GM23338 (cell line): ENCODE measurements around the gene METTL5.
"Not testable (repeated sequence)": the region's sequence is repeated elsewhere in the genome, so short reads cannot be mapped to it uniquely, and the experiment has no call there.

Experiments used
- CREB1 ChIP-seq: fragments of 250-450 bp; sonication (Bioruptor Pico); IDR thresholded peaks from 2 replicates; pipeline ENCODE4 v1.5.0; 2020; ENCODE audit warnings: low read depth, mild to moderate bottlenecking, moderate library complexity
- EZH2 ChIP-seq: fragments of 200-600 bp; sonication (generic); IDR thresholded peaks from one replicate; pipeline ENCODE4 v1.8.0; 2017; ENCODE audit warnings: antibody characterized with exemption, mild to moderate bottlenecking, low read depth; ENCODE audit not compliant: unreplicated experiment
- EZH2phosphoT487 ChIP-seq: fragments of 200-600 bp; sonication (generic); IDR thresholded peaks from one replicate; pipeline ENCODE4 v1.8.1; 2018; ENCODE audit warnings: antibody characterized with exemption; ENCODE audit not compliant: unreplicated experiment
- NANOG ChIP-seq: IDR thresholded peaks from 2 replicates; pipeline ENCODE4 v1.6.1; 2016; ENCODE audit warnings: antibody characterized with exemption, borderline replicate concordance
- POLR2AphosphoS5 ChIP-seq: IDR thresholded peaks from 2 replicates; pipeline ENCODE4 v1.6.1; 2016; ENCODE audit warnings: antibody characterized with exemption, low read depth
- STAT1 ChIP-seq: IDR thresholded peaks from one replicate; pipeline ENCODE4 v1.6.1; 2016; ENCODE audit warnings: antibody characterized with exemption; ENCODE audit not compliant: unreplicated experiment
- ZNF331 ChIP-seq: fragments of 250-450 bp; sonication (Bioruptor Pico); IDR thresholded peaks from 2 replicates; pipeline ENCODE4 v1.5.0; 2020; ENCODE audit warnings: low read depth, mild to moderate bottlenecking, moderate library complexity
- ZNF462 ChIP-seq: fragments of 250-450 bp; sonication (Bioruptor Pico); IDR thresholded peaks from 2 replicates; pipeline ENCODE4 v1.5.0; 2020; ENCODE audit warnings: mild to moderate bottlenecking, moderate library complexity
- TF ChIP-seq, protein P1 (sequence below), 2 experiments: fragments of 200-600 bp in 1 of 2; sonication (generic) in 1 of 2; conservative IDR thresholded peaks; 2 replicates each; pipeline versions ENCODE4 v1.5.1 to v1.6.1; 2016 to 2017; ENCODE audit warnings: antibody characterized with exemption in 2 of 2, low read depth in 2 of 2, mild to moderate bottlenecking in 2 of 2, moderate library complexity in 1 of 2
- TF ChIP-seq, protein P2 (sequence below): IDR thresholded peaks from one replicate; pipeline ENCODE4 v1.6.1; 2018; ENCODE audit warnings: antibody characterized with exemption; ENCODE audit not compliant: unreplicated experiment
- TF ChIP-seq, protein P3 (sequence below): IDR thresholded peaks from 2 replicates; pipeline ENCODE4 v1.6.1; 2016; ENCODE audit warnings: antibody characterized with exemption

GRCh38 chr2:169871369-169871768 is 46.7 kb upstream of the METTL5 start:
- TF ChIP-seq, protein P1, sequence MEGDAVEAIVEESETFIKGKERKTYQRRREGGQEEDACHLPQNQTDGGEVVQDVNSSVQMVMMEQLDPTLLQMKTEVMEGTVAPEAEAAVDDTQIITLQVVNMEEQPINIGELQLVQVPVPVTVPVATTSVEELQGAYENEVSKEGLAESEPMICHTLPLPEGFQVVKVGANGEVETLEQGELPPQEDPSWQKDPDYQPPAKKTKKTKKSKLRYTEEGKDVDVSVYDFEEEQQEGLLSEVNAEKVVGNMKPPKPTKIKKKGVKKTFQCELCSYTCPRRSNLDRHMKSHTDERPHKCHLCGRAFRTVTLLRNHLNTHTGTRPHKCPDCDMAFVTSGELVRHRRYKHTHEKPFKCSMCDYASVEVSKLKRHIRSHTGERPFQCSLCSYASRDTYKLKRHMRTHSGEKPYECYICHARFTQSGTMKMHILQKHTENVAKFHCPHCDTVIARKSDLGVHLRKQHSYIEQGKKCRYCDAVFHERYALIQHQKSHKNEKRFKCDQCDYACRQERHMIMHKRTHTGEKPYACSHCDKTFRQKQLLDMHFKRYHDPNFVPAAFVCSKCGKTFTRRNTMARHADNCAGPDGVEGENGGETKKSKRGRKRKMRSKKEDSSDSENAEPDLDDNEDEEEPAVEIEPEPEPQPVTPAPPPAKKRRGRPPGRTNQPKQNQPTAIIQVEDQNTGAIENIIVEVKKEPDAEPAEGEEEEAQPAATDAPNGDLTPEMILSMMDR (conservative IDR thresholded peaks at IDR 0.05; ENCODE audit: low read depth in 2 of 2): not testable (repeated sequence)
- TF ChIP-seq CREB1 (CRISPR knock-in tag); ZNF331 (CRISPR knock-in tag); EZH2phosphoT487; POLR2AphosphoS5; EZH2; STAT1; ZNF462 (CRISPR knock-in tag); NANOG: not testable (repeated sequence)
- TF ChIP-seq, protein P2, sequence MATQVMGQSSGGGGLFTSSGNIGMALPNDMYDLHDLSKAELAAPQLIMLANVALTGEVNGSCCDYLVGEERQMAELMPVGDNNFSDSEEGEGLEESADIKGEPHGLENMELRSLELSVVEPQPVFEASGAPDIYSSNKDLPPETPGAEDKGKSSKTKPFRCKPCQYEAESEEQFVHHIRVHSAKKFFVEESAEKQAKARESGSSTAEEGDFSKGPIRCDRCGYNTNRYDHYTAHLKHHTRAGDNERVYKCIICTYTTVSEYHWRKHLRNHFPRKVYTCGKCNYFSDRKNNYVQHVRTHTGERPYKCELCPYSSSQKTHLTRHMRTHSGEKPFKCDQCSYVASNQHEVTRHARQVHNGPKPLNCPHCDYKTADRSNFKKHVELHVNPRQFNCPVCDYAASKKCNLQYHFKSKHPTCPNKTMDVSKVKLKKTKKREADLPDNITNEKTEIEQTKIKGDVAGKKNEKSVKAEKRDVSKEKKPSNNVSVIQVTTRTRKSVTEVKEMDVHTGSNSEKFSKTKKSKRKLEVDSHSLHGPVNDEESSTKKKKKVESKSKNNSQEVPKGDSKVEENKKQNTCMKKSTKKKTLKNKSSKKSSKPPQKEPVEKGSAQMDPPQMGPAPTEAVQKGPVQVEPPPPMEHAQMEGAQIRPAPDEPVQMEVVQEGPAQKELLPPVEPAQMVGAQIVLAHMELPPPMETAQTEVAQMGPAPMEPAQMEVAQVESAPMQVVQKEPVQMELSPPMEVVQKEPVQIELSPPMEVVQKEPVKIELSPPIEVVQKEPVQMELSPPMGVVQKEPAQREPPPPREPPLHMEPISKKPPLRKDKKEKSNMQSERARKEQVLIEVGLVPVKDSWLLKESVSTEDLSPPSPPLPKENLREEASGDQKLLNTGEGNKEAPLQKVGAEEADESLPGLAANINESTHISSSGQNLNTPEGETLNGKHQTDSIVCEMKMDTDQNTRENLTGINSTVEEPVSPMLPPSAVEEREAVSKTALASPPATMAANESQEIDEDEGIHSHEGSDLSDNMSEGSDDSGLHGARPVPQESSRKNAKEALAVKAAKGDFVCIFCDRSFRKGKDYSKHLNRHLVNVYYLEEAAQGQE: not testable (repeated sequence)
- TF ChIP-seq, protein P3, sequence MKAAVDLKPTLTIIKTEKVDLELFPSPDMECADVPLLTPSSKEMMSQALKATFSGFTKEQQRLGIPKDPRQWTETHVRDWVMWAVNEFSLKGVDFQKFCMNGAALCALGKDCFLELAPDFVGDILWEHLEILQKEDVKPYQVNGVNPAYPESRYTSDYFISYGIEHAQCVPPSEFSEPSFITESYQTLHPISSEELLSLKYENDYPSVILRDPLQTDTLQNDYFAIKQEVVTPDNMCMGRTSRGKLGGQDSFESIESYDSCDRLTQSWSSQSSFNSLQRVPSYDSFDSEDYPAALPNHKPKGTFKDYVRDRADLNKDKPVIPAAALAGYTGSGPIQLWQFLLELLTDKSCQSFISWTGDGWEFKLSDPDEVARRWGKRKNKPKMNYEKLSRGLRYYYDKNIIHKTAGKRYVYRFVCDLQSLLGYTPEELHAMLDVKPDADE: not testable (repeated sequence)
